GM12878 (cell line): Measurements from ENCODE around the gene PARD6B.

Experiments
- CBX5 ChIP-seq: sonication (generic); IDR thresholded peaks from 2 replicates; pipeline ENCODE4 v1.6.1; 2016; ENCODE audit warnings: low read depth, moderate library complexity, mild to moderate bottlenecking, inconsistent platforms
- HDGF ChIP-seq: fragments of 450-650 bp; IDR thresholded peaks from 2 replicates; pipeline ENCODE4 v1.6.1; 2016; ENCODE audit warnings: antibody characterized with exemption
- JUNB ChIP-seq: IDR thresholded peaks from 2 replicates; pipeline ENCODE4 v1.6.1; 2016; ENCODE audit warnings: antibody characterized with exemption, mild to moderate bottlenecking
- JUND ChIP-seq: IDR thresholded peaks from 2 replicates; pipeline ENCODE4 v1.6.1; 2012; ENCODE audit warnings: low read depth, mild to moderate bottlenecking, low read length, improper control_type of control experiment, moderate library complexity
- NFIC ChIP-seq: IDR thresholded peaks from 2 replicates; pipeline ENCODE4 v1.6.1; 2012; ENCODE audit warnings: low read depth, mild to moderate bottlenecking, inconsistent platforms, low read length, moderate library complexity
- NFXL1 ChIP-seq: fragments of 450-650 bp; IDR thresholded peaks from 2 replicates; pipeline ENCODE4 v1.6.1; 2017; ENCODE audit warnings: antibody characterized with exemption, mild to moderate bottlenecking, borderline replicate concordance
- NFYB ChIP-seq: IDR thresholded peaks from 2 replicates; pipeline ENCODE4 v1.6.1; 2011; ENCODE audit warnings: low read depth, mild to moderate bottlenecking, low read length, improper control_type of control experiment, moderate library complexity; ENCODE audit not compliant: insufficient read depth
- POLR2A ChIP-seq: IDR thresholded peaks from 2 replicates; pipeline ENCODE4 v1.6.1; 2011; ENCODE audit warnings: low read depth, mild to moderate bottlenecking, low read length
- SP1 ChIP-seq: IDR thresholded peaks from one replicate; pipeline ENCODE4 v1.6.1; 2011; ENCODE audit warnings: low read depth, low read length
- SPI1 ChIP-seq: IDR thresholded peaks from 2 replicates; pipeline ENCODE4 v1.6.1; 2011; ENCODE audit warnings: low read depth, mild to moderate bottlenecking, low read length, moderate library complexity, borderline replicate concordance; ENCODE audit not compliant: insufficient read depth
- TBL1XR1 ChIP-seq: IDR thresholded peaks from 2 replicates; pipeline ENCODE4 v1.6.1; 2012; ENCODE audit warnings: low read depth, low read length, improper control_type of control experiment
- TF ChIP-seq, protein P1 (sequence below): IDR thresholded peaks from 2 replicates; pipeline ENCODE4 v1.6.1; 2012; ENCODE audit warnings: mild to moderate bottlenecking, low read depth, low read length
- TF ChIP-seq, protein P2 (sequence below), 3 experiments: IDR thresholded peaks in 2 of 3; conservative IDR thresholded peaks in 1 of 3; 2 replicates each; pipeline ENCODE4 v1.5.1; 2011; ENCODE audit warnings: low read depth in 3 of 3, low read length in 3 of 3, mild to moderate bottlenecking in 3 of 3, control low read depth in 2 of 3, moderate library complexity in 2 of 3, inconsistent platforms in 1 of 3, mixed read lengths in 1 of 3; ENCODE audit not compliant: control insufficient read depth in 2 of 3, insufficient read depth in 1 of 3; ENCODE audit errors: extremely low read depth in 1 of 3

DNA sequence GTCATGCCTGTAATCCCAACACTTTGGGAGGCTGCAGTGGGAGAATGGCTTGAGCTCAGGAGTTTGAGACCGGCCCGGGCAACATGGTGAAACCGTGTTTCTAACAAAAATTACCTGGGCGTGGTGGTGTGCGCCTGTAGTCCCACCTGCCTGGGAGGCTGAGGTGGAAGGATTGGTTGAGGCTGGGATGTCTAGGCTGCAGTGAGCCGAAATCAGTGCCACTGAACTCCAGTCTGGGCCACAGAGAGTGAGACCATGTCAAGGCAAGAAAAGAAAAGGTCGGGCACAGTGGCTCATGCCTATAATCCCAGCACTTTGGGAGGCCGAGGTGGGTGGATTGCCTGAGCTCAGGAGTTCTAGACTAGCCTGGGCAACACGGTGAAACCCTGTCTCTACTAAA, 55.3 kb downstream of the PARD6B start:
- no peak for TF ChIP-seq NFIC
- TF ChIP-seq POLR2A = no peak
- TF ChIP-seq JUNB = no peak
- no peak for TF ChIP-seq JUND
- no peak for TF ChIP-seq NFXL1
- TF ChIP-seq TBL1XR1 = no peak
- TF ChIP-seq, protein P1, sequence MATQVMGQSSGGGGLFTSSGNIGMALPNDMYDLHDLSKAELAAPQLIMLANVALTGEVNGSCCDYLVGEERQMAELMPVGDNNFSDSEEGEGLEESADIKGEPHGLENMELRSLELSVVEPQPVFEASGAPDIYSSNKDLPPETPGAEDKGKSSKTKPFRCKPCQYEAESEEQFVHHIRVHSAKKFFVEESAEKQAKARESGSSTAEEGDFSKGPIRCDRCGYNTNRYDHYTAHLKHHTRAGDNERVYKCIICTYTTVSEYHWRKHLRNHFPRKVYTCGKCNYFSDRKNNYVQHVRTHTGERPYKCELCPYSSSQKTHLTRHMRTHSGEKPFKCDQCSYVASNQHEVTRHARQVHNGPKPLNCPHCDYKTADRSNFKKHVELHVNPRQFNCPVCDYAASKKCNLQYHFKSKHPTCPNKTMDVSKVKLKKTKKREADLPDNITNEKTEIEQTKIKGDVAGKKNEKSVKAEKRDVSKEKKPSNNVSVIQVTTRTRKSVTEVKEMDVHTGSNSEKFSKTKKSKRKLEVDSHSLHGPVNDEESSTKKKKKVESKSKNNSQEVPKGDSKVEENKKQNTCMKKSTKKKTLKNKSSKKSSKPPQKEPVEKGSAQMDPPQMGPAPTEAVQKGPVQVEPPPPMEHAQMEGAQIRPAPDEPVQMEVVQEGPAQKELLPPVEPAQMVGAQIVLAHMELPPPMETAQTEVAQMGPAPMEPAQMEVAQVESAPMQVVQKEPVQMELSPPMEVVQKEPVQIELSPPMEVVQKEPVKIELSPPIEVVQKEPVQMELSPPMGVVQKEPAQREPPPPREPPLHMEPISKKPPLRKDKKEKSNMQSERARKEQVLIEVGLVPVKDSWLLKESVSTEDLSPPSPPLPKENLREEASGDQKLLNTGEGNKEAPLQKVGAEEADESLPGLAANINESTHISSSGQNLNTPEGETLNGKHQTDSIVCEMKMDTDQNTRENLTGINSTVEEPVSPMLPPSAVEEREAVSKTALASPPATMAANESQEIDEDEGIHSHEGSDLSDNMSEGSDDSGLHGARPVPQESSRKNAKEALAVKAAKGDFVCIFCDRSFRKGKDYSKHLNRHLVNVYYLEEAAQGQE = no peak
- no peak for TF ChIP-seq SP1
- TF ChIP-seq HDGF = no peak
- TF ChIP-seq SPI1 = no peak
- TF ChIP-seq NFYB = no peak
- no peak for TF ChIP-seq CBX5
- TF ChIP-seq, protein P2, sequence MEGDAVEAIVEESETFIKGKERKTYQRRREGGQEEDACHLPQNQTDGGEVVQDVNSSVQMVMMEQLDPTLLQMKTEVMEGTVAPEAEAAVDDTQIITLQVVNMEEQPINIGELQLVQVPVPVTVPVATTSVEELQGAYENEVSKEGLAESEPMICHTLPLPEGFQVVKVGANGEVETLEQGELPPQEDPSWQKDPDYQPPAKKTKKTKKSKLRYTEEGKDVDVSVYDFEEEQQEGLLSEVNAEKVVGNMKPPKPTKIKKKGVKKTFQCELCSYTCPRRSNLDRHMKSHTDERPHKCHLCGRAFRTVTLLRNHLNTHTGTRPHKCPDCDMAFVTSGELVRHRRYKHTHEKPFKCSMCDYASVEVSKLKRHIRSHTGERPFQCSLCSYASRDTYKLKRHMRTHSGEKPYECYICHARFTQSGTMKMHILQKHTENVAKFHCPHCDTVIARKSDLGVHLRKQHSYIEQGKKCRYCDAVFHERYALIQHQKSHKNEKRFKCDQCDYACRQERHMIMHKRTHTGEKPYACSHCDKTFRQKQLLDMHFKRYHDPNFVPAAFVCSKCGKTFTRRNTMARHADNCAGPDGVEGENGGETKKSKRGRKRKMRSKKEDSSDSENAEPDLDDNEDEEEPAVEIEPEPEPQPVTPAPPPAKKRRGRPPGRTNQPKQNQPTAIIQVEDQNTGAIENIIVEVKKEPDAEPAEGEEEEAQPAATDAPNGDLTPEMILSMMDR (IDR thresholded peaks at IDR 0.05 in 2 of 3, conservative IDR thresholded peaks at IDR 0.05 in 1 of 3; ENCODE audit: control insufficient read depth in 2 of 3, extremely low read depth in 1 of 3, insufficient read depth in 1 of 3, low read depth in 3 of 3, low read length in 3 of 3) = no peak
